H1 (cell line): Measurements from ENCODE around the gene MAST1.
A peak's percentile ranks its signal among the peaks of the same experiment; 100 is the strongest.

Experiments used
- BACH1 ChIP-seq: IDR thresholded peaks from 2 replicates; pipeline ENCODE4 v1.6.1; 2012; ENCODE audit warnings: low read length, improper control_type of control experiment
- CEBPB ChIP-seq: IDR thresholded peaks from 2 replicates; pipeline ENCODE4 v1.6.1; 2012; ENCODE audit warnings: low read depth, low read length
- CTCF ChIP-seq, 3 experiments: IDR thresholded peaks; 1 replicate in 2 of 3; 2 replicates in 1 of 3; pipeline versions ENCODE4 v1.5.1 to v1.6.1; 2011; ENCODE audit warnings: low read length in 3 of 3, mild to moderate bottlenecking in 3 of 3, inconsistent platforms in 2 of 3, low read depth in 1 of 3, moderate library complexity in 1 of 3; ENCODE audit not compliant: insufficient read depth in 1 of 3; ENCODE audit errors: control extremely low read depth in 1 of 3
- EP300 ChIP-seq, 2 experiments: IDR thresholded peaks; 1 replicate in 1 of 2; 2 replicates in 1 of 2; pipeline ENCODE4 v1.6.1; 2011 to 2012; ENCODE audit warnings: low read depth in 2 of 2, low read length in 2 of 2, mild to moderate bottlenecking in 2 of 2, borderline replicate concordance in 1 of 2, inconsistent platforms in 1 of 2, moderate library complexity in 1 of 2
- JUND ChIP-seq: IDR thresholded peaks from 2 replicates; pipeline ENCODE4 v1.6.1; 2011; ENCODE audit warnings: mild to moderate bottlenecking, improper control_type of control experiment, low read length
- POLR2AphosphoS5 ChIP-seq: IDR thresholded peaks from 2 replicates; pipeline ENCODE4 v1.6.1; 2011; ENCODE audit warnings: low read depth, low read length
- RAD21 ChIP-seq, 2 experiments: IDR thresholded peaks in 1 of 2; conservative IDR thresholded peaks in 1 of 2; 2 replicates each; pipeline ENCODE4 v1.6.1; 2011; ENCODE audit warnings: low read depth in 2 of 2, low read length in 2 of 2, improper control_type of control experiment in 1 of 2, inconsistent platforms in 1 of 2, mild to moderate bottlenecking in 1 of 2, moderate library complexity in 1 of 2
- RBBP5 ChIP-seq: IDR thresholded peaks from 2 replicates; pipeline ENCODE4 v1.7.1; 2012; ENCODE audit warnings: low read depth, mild to moderate bottlenecking, inconsistent platforms, low read length, moderate library complexity, borderline replicate concordance
- SP4 ChIP-seq: IDR thresholded peaks from 2 replicates; pipeline ENCODE4 v1.6.1; 2012; ENCODE audit warnings: low read length, inconsistent platforms
- SUZ12 ChIP-seq: fragments of 200-600 bp; sonication (generic); IDR thresholded peaks from 2 replicates; pipeline ENCODE4 v1.6.1; 2012; ENCODE audit warnings: mild to moderate bottlenecking, inconsistent platforms, low read length, moderate library complexity, mixed read lengths
- TBP ChIP-seq: IDR thresholded peaks from 2 replicates; pipeline ENCODE4 v1.6.1; 2011; ENCODE audit warnings: low read depth, low read length, improper control_type of control experiment
- YY1 ChIP-seq: IDR thresholded peaks from 2 replicates; pipeline ENCODE4 v1.6.1; 2011; ENCODE audit warnings: low read depth, mild to moderate bottlenecking, low read length
- ZNF274 ChIP-seq: IDR thresholded peaks from 2 replicates; pipeline ENCODE4 v1.7.0; 2012; ENCODE audit warnings: low read length, borderline replicate concordance; ENCODE audit errors: extremely low read depth

- no peak for TF ChIP-seq SUZ12
- TF ChIP-seq POLR2AphosphoS5: 0 out of 2 replicates have a peak, but pooled peaks have one; percentile 13
- no peak for TF ChIP-seq RBBP5
- TF ChIP-seq CTCF (IDR thresholded peaks at IDR 0.05; ENCODE audit: control extremely low read depth in 1 of 3, insufficient read depth in 1 of 3, low read depth in 1 of 3, low read length in 3 of 3): peak; percentile 0 to 31 (median 3); a peak in 2 of 4 replicates
- TF ChIP-seq ZNF274: no peak
- TF ChIP-seq YY1: peak; percentile 86
- TF ChIP-seq SP4: peak; percentile 79
- TF ChIP-seq BACH1: no peak
- peak in 1 of 2 experiments; percentile 4; a peak in 1 of 4 replicates for TF ChIP-seq RAD21 (IDR thresholded peaks at IDR 0.05 in 1 of 2, conservative IDR thresholded peaks at IDR 0.05 in 1 of 2; ENCODE audit: low read depth in 2 of 2, low read length in 2 of 2)
- TF ChIP-seq EP300 (IDR thresholded peaks at IDR 0.05; ENCODE audit: borderline replicate concordance in 1 of 2, low read depth in 2 of 2, low read length in 2 of 2): no peak
- no peak for TF ChIP-seq JUND
- peak; percentile 33; the same call in 1 of the 2 replicates for TF ChIP-seq TBP
- TF ChIP-seq CEBPB: no peak
These were observed 29.1 kb downstream of the MAST1 start for GRCh38 chr19:12867120-12868099.
